Mononuclear cell (primary cell): ENCODE results near the gene FBXO31. TPM values are rescaled to one million over a fixed set of nuclear protein-coding genes. Genes with fewer than 3 reads are reported as not detected.

Experiments used
- H3K27me3 ChIP-seq: 2 replicates; pipeline ENCODE4 v1.6.0; 2011; ENCODE audit warnings: low read length, control low read depth; ENCODE audit not compliant: insufficient read depth
- H3K4me1 ChIP-seq: 2 replicates; pipeline ENCODE4 v1.5.1; 2011; ENCODE audit warnings: mild to moderate bottlenecking, low read length, control low read depth; ENCODE audit not compliant: insufficient read depth
- H3K4me3 ChIP-seq: 2 replicates; pipeline ENCODE4 v1.5.1; 2011; ENCODE audit warnings: mild to moderate bottlenecking, low read length, moderate library complexity
- H3K9me3 ChIP-seq: 2 replicates; pipeline ENCODE4 v1.5.1; 2011; ENCODE audit warnings: low read depth, mild to moderate bottlenecking, control low read depth, low read length
- total RNA-seq: library from RNA; depleted of rRNA; stranded (reverse); fragments of >200 nt; gene quantifications from one replicate; pipeline ENCODE4 v1.2.3, GENCODE V29; 2012

The FBXO31 gene
- total RNA-seq, 1 donor = 17.3 TPM

DNA sequence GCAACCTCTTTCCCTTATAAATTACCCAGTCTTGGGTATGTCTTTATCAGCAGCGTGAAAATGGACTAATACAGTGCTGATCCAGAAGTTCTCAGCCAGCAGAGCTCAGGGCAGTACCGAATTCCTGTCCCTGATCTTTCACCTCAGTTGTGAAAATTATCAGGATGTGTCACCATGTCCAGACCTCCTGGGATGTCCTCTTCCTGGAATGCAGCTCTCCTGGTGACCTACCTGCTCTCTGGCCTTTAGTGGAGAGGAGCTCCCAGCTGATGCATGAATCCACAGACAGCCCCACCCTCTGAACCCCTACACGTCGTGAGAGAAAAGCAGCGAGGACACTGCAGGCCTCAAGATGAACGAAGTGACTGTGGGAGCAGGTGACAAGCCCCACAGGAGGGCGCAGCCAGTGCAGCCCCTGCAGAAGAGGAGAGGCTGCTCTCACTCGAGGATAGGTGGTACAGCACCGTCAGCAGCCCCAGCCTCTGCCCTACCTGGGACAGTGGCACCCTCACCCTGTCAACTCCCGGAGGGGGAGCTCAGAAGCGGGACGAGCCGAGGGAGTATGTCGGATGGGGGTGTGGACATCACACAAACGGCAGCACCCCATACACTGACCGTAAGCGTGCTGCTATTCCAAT, 44.4 kb downstream of the FBXO31 start:
- no peak overlapping the region for H3K4me3 ChIP-seq
- no peaks in the 10 kb centered on the region for H3K27me3 ChIP-seq
- peaks cover 9% of the 10 kb centered on the region for H3K4me1 ChIP-seq
- H3K9me3 ChIP-seq = no peaks in the 10 kb centered on the region

DNA sequence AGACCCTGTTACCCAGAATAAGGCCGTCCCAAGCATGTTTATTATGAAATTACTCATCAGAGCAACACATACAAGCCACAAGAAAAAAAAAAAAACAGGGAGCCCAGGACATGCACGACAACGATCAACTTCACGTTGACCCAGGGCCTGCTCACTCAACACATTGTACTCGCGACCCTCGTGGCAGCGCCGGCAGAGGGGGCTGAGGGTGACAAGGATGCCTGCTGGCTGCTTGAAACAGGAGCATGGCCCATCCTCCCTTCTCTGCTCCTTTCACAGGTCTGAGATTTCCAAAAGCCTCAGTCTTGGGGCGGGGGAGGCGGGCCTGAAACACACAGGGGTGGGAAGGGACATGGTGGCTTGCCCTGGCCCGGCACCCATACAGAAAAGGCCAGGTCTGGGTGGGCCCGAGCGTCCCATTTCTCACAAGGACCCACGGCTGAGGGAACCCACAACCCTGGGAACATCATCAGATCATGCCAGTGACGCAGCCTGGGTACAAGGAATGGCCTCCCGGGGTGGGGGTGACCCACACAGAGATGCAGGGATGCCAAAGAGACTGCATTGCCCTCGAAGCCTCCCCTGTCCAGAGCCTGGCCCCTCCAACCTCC, 45.3 kb downstream of the FBXO31 start:
- H3K4me1 ChIP-seq = peaks cover 9% of the 10 kb centered on the region
- no peaks in the 10 kb centered on the region for H3K9me3 ChIP-seq
- no peak overlapping the region for H3K4me3 ChIP-seq
- no peaks in the 10 kb centered on the region for H3K27me3 ChIP-seq

DNA sequence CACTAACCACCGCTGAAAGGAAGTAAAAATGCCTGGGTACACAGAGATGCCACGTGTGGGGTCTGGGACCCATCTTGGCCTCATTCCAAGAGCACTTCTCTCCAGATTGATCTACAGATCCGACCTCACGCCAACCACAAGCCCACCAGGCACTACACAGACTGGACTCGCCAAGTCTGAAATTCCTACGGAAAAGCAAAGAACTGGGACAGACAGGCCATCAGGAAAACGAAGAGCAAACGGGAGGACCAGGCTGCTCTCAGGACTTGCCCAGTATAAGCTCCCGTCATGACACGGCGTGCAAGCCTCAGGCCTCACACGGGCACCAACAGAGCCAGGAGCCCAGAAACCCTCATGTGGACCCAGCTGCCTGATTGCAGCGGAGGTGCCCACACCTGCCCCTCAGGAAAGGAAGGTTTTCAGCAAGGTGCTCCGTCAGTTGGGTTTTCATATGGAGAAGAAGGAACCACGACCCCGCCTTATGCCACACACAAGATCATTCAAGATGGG, 46.3 kb downstream of the FBXO31 start:
- no peak overlapping the region for H3K4me3 ChIP-seq
- H3K4me1 ChIP-seq = peaks cover 9% of the 10 kb centered on the region
- no peaks in the 10 kb centered on the region for H3K9me3 ChIP-seq
- H3K27me3 ChIP-seq = no peaks in the 10 kb centered on the region

DNA sequence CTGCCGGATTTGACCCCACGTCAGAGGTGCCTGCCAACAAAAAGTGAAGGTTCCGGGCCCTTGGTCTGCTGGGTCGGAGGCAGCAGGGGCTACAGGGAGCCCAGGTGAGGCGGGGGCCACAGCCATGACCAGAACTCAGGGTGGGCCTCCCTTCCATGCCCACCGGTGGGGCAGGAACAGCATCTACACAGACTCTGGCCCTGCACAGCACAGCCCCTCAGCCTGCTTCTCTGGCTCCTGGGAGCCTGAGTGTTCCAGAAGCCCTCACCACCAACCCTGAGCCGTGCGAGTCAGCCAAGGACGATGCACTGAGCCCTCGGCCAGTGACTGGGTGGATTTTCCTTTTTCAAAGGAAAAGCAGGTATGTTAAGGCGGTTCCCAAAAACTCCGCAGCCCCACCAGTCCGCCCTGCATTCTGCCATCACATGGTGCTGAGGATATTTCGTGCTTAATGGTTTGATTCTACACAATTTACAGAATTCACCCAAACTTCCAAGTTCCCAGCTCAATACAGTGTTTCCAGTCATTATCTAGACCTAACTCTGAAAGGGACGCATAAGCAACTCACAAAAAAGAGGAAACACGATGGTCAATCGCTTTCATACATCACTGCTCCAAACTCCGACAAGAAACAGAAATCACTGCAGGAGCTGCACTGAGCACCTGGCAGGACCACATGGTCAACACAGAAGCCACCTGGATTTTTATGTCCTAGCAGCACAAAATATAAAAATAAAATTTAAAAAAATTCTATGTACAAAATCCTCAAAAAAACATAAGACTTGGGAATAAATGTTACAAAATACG, 46.9 kb downstream of the FBXO31 start:
- Histone ChIP-seq H3K4me1 (peaks cover 9% of the 10 kb centered on the region), H3K9me3 (no peaks in the 10 kb centered on the region), H3K27me3 (no peaks in the 10 kb centered on the region), H3K4me3 (no peak overlapping the region)

DNA sequence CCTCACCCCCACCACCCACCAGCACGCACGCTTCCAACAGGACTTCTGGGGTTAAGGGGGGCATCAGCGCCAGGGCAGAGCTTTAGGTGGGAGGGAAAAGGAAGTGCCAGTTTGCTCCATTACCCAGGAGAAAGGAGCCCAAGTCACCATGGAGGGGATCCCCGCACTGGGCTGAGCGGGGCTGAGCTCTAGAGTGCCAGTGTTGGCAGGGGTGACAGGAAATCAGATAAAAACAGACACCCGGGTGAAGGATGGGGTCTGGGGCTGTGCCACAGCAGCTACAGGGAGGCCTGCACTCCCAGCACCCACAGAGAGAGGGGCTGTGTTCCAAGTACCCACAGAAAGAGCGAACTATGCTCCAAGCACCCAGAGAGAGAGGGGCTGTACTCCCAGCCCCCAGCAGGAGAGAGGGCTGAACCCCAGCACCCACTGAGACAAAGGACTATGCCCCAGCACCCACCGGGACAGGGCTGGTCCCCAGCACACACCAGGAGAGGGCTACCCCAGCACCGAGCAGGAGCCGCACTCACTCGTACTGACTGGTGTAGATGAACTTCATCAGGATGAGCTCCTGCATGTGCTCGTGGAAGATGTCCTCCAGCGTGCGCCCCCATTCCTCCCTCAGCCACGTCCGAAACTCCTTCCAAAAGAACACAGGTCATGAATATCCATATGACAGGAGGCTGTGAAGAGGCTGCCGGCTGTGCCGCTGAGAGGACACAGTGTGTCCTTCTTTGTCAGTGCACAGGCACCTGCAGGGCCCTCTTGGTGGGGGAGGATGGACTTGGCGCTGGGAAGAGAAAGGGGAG, 47.7 kb downstream of the FBXO31 start:
- no peaks in the 10 kb centered on the region for H3K27me3 ChIP-seq
- H3K4me1 ChIP-seq = peaks cover 9% of the 10 kb centered on the region
- no peak overlapping the region for H3K4me3 ChIP-seq
- no peaks in the 10 kb centered on the region for H3K9me3 ChIP-seq

DNA sequence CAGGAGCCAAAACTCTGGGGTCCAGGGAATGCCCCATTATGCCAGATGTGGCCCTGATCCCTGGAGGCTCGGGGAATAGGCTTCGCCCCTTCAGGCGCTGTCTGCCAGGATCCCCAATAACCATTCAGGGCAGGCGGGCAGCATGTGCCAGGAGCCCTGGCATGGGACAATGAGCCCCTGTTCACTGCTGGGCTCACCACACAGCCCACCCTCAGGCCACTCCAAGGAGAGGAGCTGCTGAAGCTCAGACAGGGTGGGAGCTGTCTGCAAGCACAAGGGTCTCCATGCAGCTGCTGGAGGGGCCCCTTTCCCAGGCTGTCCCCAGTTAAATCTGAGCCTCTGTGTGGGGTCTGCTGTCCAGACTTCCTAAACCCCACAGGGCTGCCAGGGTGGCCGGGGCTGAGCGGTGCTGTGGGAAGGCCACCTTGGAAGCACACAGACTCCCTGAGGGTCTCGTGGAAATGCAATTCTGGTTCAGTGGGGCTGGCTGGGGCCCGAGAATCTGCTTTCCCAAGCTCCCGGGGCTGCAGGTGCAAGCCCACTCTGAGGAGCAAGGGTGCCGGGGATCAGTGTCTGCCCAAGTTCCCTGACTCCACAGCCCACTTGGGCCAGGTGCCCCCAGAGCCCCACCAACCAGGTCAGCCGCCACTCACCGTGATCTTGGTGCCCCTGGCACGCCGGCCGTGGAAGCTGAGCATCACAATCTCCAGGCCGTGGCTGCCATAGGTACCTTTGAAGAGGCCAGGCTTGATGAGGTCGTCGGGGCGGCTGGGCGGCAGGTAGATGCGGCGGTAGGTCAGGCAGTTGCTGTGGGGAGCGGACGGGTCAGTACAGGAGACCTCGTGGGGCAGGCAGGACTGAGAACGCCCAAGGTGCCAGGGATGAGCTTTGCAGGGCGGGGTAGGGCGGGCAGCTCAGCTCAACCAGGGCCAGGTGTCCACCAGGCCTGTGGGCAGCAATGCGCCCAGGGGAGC, 48.6 kb downstream of the FBXO31 start:
- Histone ChIP-seq H3K4me1 (peaks cover 9% of the 10 kb centered on the region), H3K27me3 (no peaks in the 10 kb centered on the region), H3K4me3 (no peak overlapping the region), H3K9me3 (no peaks in the 10 kb centered on the region)

DNA sequence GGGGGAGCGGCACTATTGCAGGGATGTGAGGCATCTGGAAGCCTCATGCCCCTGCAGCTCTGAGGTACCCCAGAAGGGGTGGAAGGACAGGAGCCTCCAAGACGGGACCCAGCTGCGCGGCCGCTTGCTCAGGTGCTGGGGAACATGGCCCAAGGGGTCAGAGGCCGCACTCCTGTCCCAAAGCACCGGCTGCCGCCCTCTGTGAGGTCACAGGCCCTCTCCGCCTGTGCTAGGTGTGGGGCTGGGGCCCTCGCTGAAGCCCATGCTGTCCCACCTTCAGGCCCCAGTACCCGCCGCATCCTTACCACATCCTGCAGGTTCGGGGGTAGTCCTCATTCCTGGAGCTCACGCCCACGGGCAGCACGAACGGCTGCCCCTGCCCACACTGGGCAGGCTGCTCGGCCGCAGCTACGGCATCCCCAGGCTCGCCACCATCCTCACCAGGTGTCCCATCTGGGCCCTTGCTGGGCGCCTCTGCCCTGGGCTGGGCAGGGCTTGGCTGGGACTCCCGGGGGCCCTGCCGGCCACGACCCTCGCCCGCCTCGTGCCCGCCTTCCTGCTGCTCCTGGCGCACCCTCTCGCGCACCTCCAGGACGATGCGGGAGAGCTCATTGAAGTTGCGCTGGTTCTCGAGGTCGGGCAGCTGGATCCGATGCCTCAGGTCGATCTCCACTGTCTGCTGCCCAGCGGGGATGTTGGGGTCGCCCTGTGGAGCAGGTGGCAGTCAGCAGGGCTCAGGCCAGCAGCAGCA, 49.8 kb downstream of the FBXO31 start:
- Histone ChIP-seq H3K9me3 (no peaks in the 10 kb centered on the region), H3K4me3 (no peak overlapping the region), H3K4me1 (peaks cover 9% of the 10 kb centered on the region), H3K27me3 (no peaks in the 10 kb centered on the region)

DNA sequence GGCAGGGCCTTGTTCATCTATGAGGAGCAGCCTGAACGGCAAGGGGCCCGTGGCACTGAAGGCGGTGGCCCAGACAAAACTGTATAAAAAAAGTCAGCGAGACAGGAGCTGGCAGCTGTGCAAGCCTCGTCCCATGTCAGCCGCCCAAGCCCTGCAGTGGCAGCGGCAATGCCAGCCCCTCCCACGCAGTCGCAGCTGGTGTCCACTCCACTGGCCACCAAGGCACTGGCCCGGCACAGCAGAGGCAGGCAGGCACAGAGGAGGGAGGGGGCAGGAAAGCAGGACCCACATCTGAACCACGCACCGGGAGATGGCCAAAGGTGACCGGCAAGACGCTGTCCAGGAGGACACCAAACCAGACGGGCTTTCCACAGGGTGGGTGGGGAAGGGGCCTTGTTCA, 50.5 kb downstream of the FBXO31 start:
- Histone ChIP-seq H3K9me3 (no peaks in the 10 kb centered on the region), H3K4me3 (no peak overlapping the region), H3K4me1 (peaks cover 9% of the 10 kb centered on the region), H3K27me3 (no peaks in the 10 kb centered on the region)

DNA sequence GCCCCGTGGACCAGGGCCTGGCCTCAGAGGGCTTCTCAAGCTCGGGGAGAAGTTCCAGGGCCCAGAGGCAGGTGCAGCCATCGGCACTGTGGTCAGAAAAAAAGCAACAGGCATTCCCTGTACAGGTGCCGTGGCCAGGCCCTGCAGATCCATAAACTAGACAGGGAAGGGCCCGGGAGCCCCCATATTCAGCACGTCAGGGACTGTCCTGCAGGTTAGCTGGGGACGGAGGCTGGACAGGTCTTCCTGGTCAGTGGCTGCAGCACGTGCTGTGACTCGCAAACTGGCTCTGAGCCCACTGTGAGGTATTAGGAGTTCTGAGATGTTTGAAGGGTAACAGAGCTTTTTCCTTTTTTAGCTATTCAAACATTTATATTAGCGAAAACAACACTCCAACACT, 51.4 kb downstream of the FBXO31 start:
- Histone ChIP-seq H3K9me3 (no peaks in the 10 kb centered on the region), H3K4me1 (peaks cover 5% of the 10 kb centered on the region), H3K4me3 (no peak overlapping the region), H3K27me3 (no peaks in the 10 kb centered on the region)

DNA sequence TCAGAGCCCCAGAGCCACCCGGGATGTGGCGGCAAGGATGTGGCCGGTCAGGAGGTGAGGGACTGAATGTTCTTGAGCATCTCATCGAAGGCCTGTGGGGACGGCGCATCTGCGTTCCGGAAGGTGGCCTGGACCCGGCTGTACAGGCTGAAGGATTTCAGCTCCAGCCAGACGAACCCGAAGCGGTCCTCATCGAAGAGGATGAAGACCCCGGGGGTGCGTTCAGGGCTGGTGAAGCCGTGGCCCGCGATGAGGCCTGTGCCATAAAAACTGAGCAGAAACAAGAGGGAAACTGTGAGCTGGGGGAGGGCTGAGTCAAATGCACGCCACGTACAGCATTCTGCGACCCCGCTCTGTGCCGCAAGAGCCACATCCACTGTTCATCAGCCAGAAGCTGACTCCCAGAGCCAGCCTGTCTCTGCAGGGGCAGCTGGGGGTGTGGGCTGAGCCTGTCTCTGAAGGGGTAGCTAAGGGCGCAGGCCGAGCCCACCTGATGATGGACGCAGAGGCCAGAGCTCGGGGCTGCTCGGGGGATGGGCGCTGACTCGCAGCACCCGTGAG, 52.3 kb downstream of the FBXO31 start:
- no peaks in the 10 kb centered on the region for H3K27me3 ChIP-seq
- no peaks in the 10 kb centered on the region for H3K9me3 ChIP-seq
- H3K4me1 ChIP-seq = no peaks in the 10 kb centered on the region
- no peak overlapping the region for H3K4me3 ChIP-seq

DNA sequence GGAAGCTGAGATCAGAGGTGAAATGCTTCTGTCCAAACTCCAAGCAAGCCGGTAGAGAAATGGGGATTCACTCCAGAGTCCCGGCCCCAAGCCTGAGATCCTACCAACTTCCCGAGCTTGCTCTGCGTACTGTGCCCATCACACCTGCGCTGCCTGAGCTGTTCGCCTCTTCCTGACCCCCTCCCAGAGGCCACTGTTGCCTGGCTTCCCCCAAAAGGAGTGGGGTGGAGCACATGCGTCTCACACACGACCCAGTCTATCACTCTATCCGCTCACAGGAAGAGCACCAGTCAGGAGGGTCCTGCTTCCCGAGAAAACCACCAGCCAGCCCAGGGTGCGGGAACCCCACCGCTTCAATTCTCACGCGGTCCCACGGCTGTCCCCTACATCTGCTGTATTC, 52.9 kb downstream of the FBXO31 start:
- H3K9me3 ChIP-seq = no peaks in the 10 kb centered on the region
- H3K4me1 ChIP-seq = no peaks in the 10 kb centered on the region
- no peaks in the 10 kb centered on the region for H3K27me3 ChIP-seq
- no peak overlapping the region for H3K4me3 ChIP-seq

DNA sequence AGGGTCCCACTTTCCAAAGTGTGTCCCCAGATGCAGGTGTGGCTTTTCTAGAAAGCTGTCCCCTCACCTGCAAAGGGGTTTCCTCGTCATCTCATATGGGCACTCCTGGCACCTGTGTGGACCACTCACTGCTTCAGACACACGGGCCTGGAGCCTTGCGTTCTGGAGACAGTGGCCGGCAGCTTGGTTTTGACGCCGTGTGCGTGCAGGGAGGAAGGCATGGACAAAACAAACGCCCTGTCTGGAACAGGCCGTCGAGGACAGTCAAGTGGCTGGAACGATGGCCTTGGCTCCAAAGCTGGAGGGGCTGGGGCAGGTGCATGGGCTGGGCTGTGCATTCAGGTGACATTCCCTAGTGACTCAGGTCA, 53.3 kb downstream of the FBXO31 start:
- H3K27me3 ChIP-seq = no peaks in the 10 kb centered on the region
- H3K4me1 ChIP-seq = no peaks in the 10 kb centered on the region
- no peaks in the 10 kb centered on the region for H3K9me3 ChIP-seq
- no peak overlapping the region for H3K4me3 ChIP-seq
